ENCODE results near the gene MTCL3.

Gene MTCL3

GRCh38 chr6:127468936-127469335 lies 50.2 kb downstream of the MTCL3 start:
- no peak for DNase-seq (ENCODE audit: low read depth)

- DNase-seq (ENCODE audit: low read depth) = no peak
Observed at GRCh38 chr6:127466416-127466815, 52.7 kb downstream of the MTCL3 start.

GRCh38 chr6:127464881-127465459 lies 54.2 kb downstream of the MTCL3 start:
- DNase-seq (ENCODE audit: low read depth) = peak; percentile 31

GRCh38 chr6:127464161-127464880 lies 54.8 kb downstream of the MTCL3 start:
- no peak for DNase-seq (ENCODE audit: low read depth)

GRCh38 chr6:127463056-127463455 lies 56.1 kb downstream of the MTCL3 start:
- no peak for DNase-seq (ENCODE audit: low read depth)

- no peak for DNase-seq (ENCODE audit: low read depth)
Observed at GRCh38 chr6:127462376-127462775, 56.8 kb downstream of the MTCL3 start.

GRCh38 chr6:127460465-127460864 lies 58.7 kb downstream of the MTCL3 start:
- DNase-seq (ENCODE audit: low read depth) = no peak

- no peak for DNase-seq (ENCODE audit: low read depth)
Observed at GRCh38 chr6:127459231-127459641, 59.9 kb downstream of the MTCL3 start, which contains the start of gene KIAA0408. TSS of gene KIAA0408 (minus strand) at chr6:127459389. CDS start at chr6:127453981, 5,408 bp downstream.

GRCh38 chr6:127458817-127459216 lies 60.3 kb downstream of the MTCL3 start:
- no peak for DNase-seq (ENCODE audit: low read depth)

GRCh38 chr6:127458222-127458621 lies 60.9 kb downstream of the MTCL3 start:
- no peak for DNase-seq (ENCODE audit: low read depth)

GRCh38 chr6:127457456-127458064 lies 61.6 kb downstream of the MTCL3 start:
- DNase-seq (ENCODE audit: low read depth) = no peak

- DNase-seq (ENCODE audit: low read depth) = no peak
Observed at GRCh38 chr6:127456465-127456864, 62.7 kb downstream of the MTCL3 start.

- no peak for DNase-seq (ENCODE audit: low read depth)
Observed at GRCh38 chr6:127453845-127454619, 65.1 kb downstream of the MTCL3 start.

- no peak for DNase-seq (ENCODE audit: low read depth)
Observed at GRCh38 chr6:127452803-127453202, 66.3 kb downstream of the MTCL3 start.

GRCh38 chr6:127451388-127451787 lies 67.7 kb downstream of the MTCL3 start:
- no peak for DNase-seq (ENCODE audit: low read depth)

- DNase-seq (ENCODE audit: low read depth) = no peak
Observed at GRCh38 chr6:127447780-127448179, 71.4 kb downstream of the MTCL3 start.

- no peak for DNase-seq (ENCODE audit: low read depth)
Observed at GRCh38 chr6:127446356-127446755, 72.8 kb downstream of the MTCL3 start.

GRCh38 chr6:127441881-127442280 lies 77.3 kb downstream of the MTCL3 start:
- DNase-seq (ENCODE audit: low read depth) = no peak

- DNase-seq (ENCODE audit: low read depth) = no peak
Observed at GRCh38 chr6:127439718-127440117, 79.4 kb downstream of the MTCL3 start.

GRCh38 chr6:127436578-127437110 lies 82.5 kb downstream of the MTCL3 start:
- DNase-seq (ENCODE audit: low read depth) = no peak

- no peak for DNase-seq (ENCODE audit: low read depth)
Observed at GRCh38 chr6:127435626-127436220, 83.4 kb downstream of the MTCL3 start.

- no peak for DNase-seq (ENCODE audit: low read depth)
Observed at GRCh38 chr6:127434651-127435050, 84.5 kb downstream of the MTCL3 start.

Data from T follicular helper cell (primary cell).